Measurements from ENCODE around the gene CDHR1.
A peak's percentile ranks its signal among the peaks of the same experiment; 100 is the strongest.

DNA sequence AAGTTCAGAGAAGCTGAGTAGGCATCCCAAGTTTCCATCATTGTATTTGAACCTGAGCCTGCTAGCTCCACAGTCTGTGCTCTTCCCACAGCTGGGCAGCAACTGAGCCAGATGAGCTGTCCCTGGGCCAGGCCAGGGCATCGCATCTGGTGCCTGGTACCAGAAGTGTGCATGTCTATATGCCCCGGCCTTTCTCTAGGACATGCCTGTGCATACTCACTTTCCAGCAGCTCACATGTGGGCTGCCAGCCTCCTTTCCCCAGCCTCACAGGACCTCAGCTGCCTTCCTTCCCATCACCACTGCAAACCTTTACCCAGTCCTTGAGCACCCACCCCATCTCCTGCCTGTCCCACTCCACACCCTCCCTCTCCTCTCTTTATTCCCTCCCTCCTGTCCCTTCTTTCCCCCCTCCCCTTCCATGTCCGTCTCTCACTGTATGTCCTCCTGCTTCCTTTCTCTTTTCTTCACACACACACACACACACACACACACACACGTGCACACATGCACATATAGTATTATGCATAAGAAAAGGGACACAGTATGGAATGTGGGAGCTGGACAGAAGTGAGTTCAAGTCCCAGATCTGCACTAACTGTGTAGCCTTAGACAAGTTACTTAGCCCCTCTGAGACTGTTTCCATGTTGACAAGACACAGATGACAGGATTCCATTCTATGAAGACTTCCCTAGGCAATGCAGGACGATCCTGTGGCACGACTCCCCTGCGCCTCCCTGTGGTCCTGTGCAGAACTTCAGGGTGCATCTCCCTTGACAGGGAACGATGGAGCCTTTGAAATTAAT lies 10.9 kb downstream of the CDHR1 start:
- TF ChIP-seq, protein P1, sequence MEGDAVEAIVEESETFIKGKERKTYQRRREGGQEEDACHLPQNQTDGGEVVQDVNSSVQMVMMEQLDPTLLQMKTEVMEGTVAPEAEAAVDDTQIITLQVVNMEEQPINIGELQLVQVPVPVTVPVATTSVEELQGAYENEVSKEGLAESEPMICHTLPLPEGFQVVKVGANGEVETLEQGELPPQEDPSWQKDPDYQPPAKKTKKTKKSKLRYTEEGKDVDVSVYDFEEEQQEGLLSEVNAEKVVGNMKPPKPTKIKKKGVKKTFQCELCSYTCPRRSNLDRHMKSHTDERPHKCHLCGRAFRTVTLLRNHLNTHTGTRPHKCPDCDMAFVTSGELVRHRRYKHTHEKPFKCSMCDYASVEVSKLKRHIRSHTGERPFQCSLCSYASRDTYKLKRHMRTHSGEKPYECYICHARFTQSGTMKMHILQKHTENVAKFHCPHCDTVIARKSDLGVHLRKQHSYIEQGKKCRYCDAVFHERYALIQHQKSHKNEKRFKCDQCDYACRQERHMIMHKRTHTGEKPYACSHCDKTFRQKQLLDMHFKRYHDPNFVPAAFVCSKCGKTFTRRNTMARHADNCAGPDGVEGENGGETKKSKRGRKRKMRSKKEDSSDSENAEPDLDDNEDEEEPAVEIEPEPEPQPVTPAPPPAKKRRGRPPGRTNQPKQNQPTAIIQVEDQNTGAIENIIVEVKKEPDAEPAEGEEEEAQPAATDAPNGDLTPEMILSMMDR (IDR thresholded peaks at IDR 0.05), result peak; percentile 58 to 80
- TF ChIP-seq POLR2AphosphoS5 (IDR thresholded peaks at IDR 0.05) (no peak), EP300 (IDR thresholded peaks at IDR 0.05) (no peak)
